Measurements from ENCODE around the gene HBB. TPM values are rescaled to one million over a fixed set of nuclear protein-coding genes. Genes with fewer than 3 reads are reported as not detected.
"Not testable (repeated sequence)": the region's sequence is repeated elsewhere in the genome, so short reads cannot be mapped to it uniquely, and the experiment has no call there.

HBB gene
- 100 to 1,000 TPM; 155 to 747 (median 736) TPM for polyA plus RNA-seq

DNA sequence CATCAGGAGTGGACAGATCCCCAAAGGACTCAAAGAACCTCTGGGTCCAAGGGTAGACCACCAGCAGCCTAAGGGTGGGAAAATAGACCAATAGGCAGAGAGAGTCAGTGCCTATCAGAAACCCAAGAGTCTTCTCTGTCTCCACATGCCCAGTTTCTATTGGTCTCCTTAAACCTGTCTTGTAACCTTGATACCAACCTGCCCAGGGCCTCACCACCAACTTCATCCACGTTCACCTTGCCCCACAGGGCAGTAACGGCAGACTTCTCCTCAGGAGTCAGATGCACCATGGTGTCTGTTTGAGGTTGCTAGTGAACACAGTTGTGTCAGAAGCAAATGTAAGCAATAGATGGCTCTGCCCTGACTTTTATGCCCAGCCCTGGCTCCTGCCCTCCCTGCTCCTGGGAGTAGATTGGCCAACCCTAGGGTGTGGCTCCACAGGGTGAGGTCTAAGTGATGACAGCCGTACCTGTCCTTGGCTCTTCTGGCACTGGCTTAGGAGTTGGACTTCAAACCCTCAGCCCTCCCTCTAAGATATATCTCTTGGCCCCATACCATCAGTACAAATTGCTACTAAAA, at the start of gene HBB:
Gene HBB, minus strand, starts transcription at position 340 of the 579 bp plus-strand sequence. Its CDS starts 50 bp downstream, at position 290.
- DNase-seq = no peak
- H3K36me3 Mint-ChIP-seq = no peaks in the 10 kb centered on the region
- H3K4me1 Mint-ChIP-seq = no peaks in the 10 kb centered on the region
- H3K27me3 Mint-ChIP-seq (ENCODE audit: low read depth in 3 of 3) = no peaks in the 10 kb centered on the region
- H3K9me3 Mint-ChIP-seq = peaks cover 0 to 4% (median 0%) of the 10 kb centered on the region in 6 donors
- no peak within 1 kb of the TSS for H3K4me3 Mint-ChIP-seq
- no peak within 1 kb of the TSS for H3K27ac Mint-ChIP-seq

DNA sequence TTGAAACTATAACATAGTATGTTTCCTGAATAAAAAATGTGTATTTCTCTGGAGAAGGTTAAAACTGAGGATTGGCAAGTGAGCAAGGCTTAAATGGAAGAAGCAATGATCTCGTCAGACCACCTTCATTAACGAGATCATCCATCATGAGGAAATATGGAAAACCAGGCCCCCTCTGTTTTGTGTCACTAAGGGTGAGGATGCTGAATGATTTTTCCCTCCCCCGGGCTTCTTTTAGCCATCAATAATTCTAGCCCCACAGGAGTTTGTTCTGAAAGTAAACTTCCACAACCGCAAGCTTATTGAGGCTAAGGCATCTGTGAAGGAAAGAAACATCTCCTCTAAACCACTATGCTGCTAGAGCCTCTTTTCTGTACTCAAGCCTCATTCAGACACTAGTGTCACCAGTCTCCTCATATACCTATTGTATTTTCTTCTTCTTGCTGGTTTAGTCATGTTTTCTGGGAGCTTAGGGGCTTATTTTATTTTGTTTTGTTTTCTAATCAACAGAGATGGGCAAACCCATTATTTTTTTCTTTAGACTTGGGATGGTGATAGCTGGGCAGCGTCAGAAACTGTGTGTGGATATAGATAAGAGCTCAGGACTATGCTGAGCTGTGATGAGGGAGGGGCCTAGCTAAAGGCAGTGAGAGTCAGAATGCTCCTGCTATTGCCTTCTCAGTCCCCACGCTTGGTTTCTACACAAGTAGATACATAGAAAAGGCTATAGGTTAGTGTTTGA, 48.7 kb upstream of the HBB start:
- H3K4me3 Mint-ChIP-seq = no peak overlapping the region
- no peak for DNase-seq
- no peaks in the 10 kb centered on the region for H3K36me3 Mint-ChIP-seq
- H3K27me3 Mint-ChIP-seq (ENCODE audit: low read depth in 3 of 3) = peaks cover 0 to under 1% (median 0%) of the 10 kb centered on the region in 3 donors
- H3K27ac Mint-ChIP-seq = no peak overlapping the region
- no peaks in the 10 kb centered on the region for H3K4me1 Mint-ChIP-seq
- H3K9me3 Mint-ChIP-seq = peaks cover 0 to 4% (median 0%) of the 10 kb centered on the region in 6 donors

DNA sequence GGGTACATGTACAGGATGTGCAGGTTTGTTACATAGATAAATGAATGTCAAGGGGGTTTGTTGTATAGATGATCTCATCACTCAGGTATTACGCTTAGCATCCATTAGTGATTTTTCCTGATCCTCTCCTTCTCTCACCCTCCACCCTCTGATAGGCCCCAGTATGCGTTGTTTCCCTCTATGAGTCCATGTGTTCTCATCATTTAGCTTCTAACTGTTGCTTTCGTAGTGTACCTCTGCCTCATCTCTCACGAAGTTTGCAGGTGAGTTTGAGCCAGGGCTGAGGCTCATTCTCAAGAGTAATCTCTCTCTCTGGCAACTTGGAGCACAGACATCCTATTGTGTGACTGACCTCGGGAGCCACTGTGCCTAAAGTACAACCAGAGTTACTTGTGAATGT, 47.5 kb upstream of the HBB start:
- Mint-ChIP-seq H3K27me3 (ENCODE audit: low read depth in 3 of 3) (no peaks in the 10 kb centered on the region), H3K4me1 (no peaks in the 10 kb centered on the region), H3K9me3 (peaks cover 0 to 4% (median 0%) of the 10 kb centered on the region in 6 donors), H3K36me3 (no peaks in the 10 kb centered on the region), H3K27ac (no peak overlapping the region), H3K4me3 (no peak overlapping the region)
- DNase-seq = no peak

DNA sequence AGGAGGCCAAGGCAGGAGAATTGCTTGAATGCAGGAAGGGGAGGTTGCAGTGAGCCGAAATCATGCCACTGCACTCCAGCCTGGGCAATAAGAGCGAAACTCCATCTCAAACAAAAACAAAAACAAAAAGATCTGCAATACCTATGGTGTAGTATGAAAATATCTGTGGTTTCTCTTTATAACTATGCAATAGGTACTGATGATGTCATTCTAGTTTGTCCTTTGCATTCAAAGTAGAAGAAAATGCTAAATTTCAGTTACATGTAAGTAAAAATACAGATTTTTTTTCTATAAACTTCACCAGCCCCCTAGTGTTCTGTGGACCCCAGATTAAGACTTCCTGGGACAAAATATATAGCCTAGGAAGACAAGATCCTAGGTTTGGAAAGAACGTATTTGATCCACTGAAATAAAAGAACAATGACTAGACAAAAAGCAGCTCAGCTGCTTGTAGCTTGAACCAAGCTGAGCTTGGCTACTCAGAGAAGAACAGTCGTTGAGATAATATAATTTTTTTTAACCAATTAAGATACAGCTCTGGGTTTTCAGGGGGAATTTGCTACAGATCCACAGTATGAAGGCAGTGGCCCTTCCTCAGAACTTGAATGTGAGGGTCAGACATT, 45.6 kb upstream of the HBB start:
- H3K4me3 Mint-ChIP-seq = no peak overlapping the region
- no peaks in the 10 kb centered on the region for H3K36me3 Mint-ChIP-seq
- H3K4me1 Mint-ChIP-seq = no peaks in the 10 kb centered on the region
- H3K9me3 Mint-ChIP-seq = peaks cover 0 to 3% (median 0%) of the 10 kb centered on the region in 6 donors
- no peak for DNase-seq
- no peak overlapping the region for H3K27ac Mint-ChIP-seq
- H3K27me3 Mint-ChIP-seq (ENCODE audit: low read depth in 3 of 3) = peaks cover 0 to 3% (median 0%) of the 10 kb centered on the region in 3 donors

DNA sequence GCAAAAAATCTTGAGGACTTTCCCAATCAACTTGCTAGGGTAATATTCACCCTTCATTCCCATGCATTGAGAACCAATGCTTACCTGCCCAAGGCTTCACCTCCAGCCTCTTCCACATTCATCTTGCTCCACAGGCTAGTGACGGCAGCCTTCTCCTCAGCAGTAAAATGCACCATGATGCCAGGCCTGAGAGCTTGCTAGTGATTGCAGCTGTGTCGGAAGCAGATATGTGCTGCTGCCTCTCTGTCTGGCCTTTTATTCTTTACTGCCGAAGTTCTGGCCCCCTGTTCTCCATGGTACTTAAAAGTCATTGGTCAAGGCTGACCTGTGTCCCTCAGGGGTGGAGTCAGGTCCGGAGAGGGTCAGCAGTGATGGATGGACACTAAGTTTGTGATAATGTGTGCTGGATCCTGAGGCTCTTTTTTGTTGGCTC, 42.9 kb upstream of the HBB start, which contains the start of gene HBE1:
Gene HBE1, minus strand, starts transcription at position 231 of the 433 bp plus-strand sequence. Its CDS starts 55 bp downstream, at position 176.
- H3K27ac Mint-ChIP-seq = no peak within 1 kb of the TSS
- H3K27me3 Mint-ChIP-seq (ENCODE audit: low read depth in 3 of 3) = peaks cover 0 to 3% (median 2%) of the 10 kb centered on the region in 3 donors
- H3K4me1 Mint-ChIP-seq = no peaks in the 10 kb centered on the region
- H3K9me3 Mint-ChIP-seq = peaks cover 0 to 1% (median 0%) of the 10 kb centered on the region in 6 donors
- no peak within 1 kb of the TSS for H3K4me3 Mint-ChIP-seq
- H3K36me3 Mint-ChIP-seq = no peaks in the 10 kb centered on the region
- no peak for DNase-seq

DNA sequence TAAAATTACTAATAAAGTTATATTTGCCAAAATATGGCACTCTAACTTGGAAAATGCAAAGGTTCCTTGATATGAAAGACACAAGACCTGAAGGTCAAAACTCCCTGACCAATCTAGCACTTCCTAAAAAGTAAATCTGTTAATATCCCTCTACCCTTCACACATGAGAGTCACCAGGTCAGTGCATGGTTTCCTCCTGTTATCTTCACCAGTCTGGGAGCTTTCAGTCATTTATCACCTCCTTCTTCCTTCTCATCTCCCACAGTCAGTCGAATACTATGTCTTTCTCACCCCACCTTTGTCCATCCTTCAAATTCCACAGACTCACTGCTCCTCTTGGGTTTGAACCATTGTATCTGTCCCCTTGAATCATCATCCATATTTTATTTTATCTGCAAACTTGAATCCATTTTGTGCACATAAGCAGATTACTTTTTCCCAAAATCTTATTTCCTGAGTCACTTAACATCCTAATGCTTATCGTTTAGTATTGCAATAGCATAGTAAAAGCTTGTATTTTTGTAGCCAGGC, 40.2 kb upstream of the HBB start:
- H3K27me3 Mint-ChIP-seq (ENCODE audit: low read depth in 3 of 3) = peaks cover 2 to 3% (median 2%) of the 10 kb centered on the region in 3 donors
- no peaks in the 10 kb centered on the region for H3K36me3 Mint-ChIP-seq
- H3K4me1 Mint-ChIP-seq = no peaks in the 10 kb centered on the region
- H3K9me3 Mint-ChIP-seq = peaks cover 0 to 2% (median 0%) of the 10 kb centered on the region in 6 donors
- no peak overlapping the region for H3K27ac Mint-ChIP-seq
- no peak for DNase-seq
- no peak overlapping the region for H3K4me3 Mint-ChIP-seq

DNA sequence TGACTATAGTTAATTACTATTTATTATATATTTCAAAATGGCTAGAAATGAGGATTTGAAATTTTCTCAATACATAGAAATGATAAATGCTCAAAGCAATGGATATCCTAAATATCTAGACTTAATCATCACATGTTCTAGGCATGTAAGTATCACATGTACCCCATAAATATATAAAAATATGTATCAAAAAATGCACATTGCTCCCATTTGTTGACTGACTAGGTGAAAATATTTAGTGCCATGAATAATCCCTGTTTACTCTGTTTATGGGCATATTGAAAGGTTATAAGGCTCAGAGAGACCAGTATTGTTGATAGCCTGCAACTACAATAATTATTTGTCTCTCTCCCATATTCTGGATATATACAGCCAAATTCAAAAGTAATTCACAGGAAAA, 39.7 kb upstream of the HBB start:
- no peak for DNase-seq
- Mint-ChIP-seq H3K9me3 (peaks cover 0 to 5% (median 0%) of the 10 kb centered on the region in 6 donors), H3K4me1 (no peaks in the 10 kb centered on the region), H3K27ac (no peak overlapping the region), H3K4me3 (no peak overlapping the region), H3K36me3 (no peaks in the 10 kb centered on the region), H3K27me3 (ENCODE audit: low read depth in 3 of 3) (peaks cover 2 to 3% (median 2%) of the 10 kb centered on the region in 3 donors)

DNA sequence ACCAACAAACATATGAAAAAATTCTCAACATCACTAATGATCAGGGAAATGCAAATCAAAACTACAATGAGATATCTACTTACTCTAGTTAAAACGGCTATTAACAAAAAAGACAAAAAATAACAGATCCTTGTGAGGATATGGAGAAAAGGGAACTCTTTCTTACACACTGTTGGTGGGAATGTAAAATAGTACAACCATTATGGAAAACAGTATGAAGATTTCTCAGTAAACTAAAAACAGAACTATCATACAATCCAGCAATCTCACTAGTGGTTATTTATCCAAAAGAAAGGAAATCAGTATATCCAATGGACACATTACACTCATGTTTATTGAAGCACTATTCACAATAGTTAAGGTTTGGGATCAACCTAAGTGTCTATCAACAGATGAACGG, 39.0 kb upstream of the HBB start:
- no peaks in the 10 kb centered on the region for H3K4me1 Mint-ChIP-seq
- peaks cover 0 to 5% (median 0%) of the 10 kb centered on the region in 6 donors for H3K9me3 Mint-ChIP-seq
- no peak for DNase-seq
- no peaks in the 10 kb centered on the region for H3K36me3 Mint-ChIP-seq
- peaks cover 2 to 3% (median 2%) of the 10 kb centered on the region in 3 donors for H3K27me3 Mint-ChIP-seq (ENCODE audit: low read depth in 3 of 3)
- H3K27ac Mint-ChIP-seq = no peak overlapping the region
- no peak overlapping the region for H3K4me3 Mint-ChIP-seq

DNA sequence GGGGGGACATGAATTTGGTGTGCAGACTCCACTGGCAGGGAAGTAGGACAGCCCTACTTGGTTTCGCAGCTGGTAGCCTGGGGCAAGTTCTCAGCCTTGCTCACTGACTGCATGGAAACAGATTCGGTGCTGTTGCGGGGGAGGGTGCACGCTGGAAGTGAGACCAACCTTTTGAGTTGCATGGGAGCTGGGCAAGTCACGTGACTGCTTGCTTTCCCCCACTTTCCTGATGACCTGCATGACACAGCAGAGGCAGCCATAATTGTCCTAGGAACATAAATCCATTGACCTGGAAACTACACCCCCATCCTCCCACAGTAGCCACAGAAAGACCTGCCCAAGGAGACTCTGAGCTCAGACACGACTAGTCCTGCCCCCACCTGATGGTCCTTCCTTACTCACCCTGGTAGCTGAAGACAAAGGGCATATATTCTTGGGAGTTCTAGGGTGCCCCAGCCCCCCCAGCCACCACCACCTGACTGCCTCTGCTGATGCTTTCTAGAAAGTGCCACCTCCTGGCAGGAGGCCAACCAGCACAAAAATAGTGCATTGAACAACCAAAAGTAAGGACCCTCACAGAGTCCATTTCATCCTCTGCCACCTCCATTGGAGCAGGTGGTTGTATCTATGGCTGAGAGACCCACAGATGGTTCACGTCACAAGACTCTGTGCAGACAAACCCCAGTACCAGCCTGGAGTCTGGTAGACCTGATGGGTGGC, 31.8 kb upstream of the HBB start:
- DNase-seq = no peak
- peaks cover 0 to 21% (median 3%) of the 10 kb centered on the region in 6 donors for H3K9me3 Mint-ChIP-seq
- peaks cover 0 to 2% (median 0%) of the 10 kb centered on the region in 3 donors for H3K27me3 Mint-ChIP-seq (ENCODE audit: low read depth in 3 of 3)
- H3K4me1 Mint-ChIP-seq = no peaks in the 10 kb centered on the region
- H3K4me3 Mint-ChIP-seq = no peak overlapping the region
- H3K36me3 Mint-ChIP-seq = no peaks in the 10 kb centered on the region
- no peak overlapping the region for H3K27ac Mint-ChIP-seq

DNA sequence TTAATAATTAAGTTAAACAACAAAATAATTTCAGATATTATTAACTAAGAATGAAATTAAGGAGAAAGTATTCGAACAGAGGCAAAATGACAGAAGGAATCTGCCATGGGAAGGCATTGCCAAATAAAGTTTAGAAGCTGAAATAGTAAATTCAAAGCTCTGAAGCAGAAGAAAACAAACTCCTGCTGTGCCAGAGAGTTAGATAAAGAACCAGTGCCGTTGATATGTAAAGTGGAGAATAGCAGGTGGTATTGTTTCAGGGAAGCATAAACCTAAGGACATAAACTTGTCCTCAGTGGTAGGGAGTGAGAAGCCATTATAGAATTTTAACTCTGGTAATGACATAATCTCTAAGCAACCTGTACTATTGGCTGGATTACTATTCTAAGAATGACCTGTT, 30.4 kb upstream of the HBB start:
- H3K27ac Mint-ChIP-seq = no peak overlapping the region
- no peaks in the 10 kb centered on the region for H3K36me3 Mint-ChIP-seq
- no peaks in the 10 kb centered on the region for H3K27me3 Mint-ChIP-seq (ENCODE audit: low read depth in 3 of 3)
- peaks cover 0 to 21% (median 5%) of the 10 kb centered on the region in 6 donors for H3K9me3 Mint-ChIP-seq
- H3K4me1 Mint-ChIP-seq = no peaks in the 10 kb centered on the region
- no peak for DNase-seq
- H3K4me3 Mint-ChIP-seq = no peak overlapping the region

DNA sequence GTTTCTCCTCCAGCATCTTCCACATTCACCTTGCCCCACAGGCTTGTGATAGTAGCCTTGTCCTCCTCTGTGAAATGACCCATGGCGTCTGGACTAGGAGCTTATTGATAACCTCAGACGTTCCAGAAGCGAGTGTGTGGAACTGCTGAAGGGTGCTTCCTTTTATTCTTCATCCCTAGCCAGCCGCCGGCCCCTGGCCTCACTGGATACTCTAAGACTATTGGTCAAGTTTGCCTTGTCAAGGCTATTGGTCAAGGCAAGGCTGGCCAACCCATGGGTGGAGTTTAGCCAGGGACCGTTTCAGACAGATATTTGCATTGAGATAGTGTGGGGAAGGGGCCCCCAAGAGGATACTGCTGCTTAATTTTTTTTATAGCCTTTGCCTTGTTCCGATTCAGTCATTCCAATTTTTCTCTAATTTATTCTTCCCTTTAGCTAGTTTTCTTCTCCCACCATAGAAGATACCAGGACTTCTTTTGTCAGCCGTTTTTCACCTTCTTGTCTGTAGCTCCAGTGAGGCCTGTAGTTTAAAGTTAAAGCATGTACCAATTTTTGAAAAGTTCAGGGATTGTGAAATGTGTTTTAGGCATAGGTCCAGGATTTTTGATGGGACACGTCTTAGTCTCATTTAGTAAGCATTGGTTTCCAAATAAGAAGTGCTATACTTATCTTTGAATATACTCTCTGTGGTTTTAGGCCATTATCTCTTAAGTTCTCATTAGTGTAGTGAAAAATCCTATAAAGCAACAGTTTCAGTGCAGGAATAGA, 28.0 kb upstream of the HBB start, which contains the start of gene HBG2:
Gene HBG2, minus strand, starts transcription at position 136 of the 768 bp plus-strand sequence. Its CDS starts 53 bp downstream, at position 83.
- peaks cover 0 to 13% (median 4%) of the 10 kb centered on the region in 6 donors for H3K9me3 Mint-ChIP-seq
- not testable (repeated sequence) for H3K4me3 Mint-ChIP-seq; H3K4me1 Mint-ChIP-seq; H3K27ac Mint-ChIP-seq; DNase-seq; H3K27me3 Mint-ChIP-seq (ENCODE audit: low read depth in 3 of 3); H3K36me3 Mint-ChIP-seq

DNA sequence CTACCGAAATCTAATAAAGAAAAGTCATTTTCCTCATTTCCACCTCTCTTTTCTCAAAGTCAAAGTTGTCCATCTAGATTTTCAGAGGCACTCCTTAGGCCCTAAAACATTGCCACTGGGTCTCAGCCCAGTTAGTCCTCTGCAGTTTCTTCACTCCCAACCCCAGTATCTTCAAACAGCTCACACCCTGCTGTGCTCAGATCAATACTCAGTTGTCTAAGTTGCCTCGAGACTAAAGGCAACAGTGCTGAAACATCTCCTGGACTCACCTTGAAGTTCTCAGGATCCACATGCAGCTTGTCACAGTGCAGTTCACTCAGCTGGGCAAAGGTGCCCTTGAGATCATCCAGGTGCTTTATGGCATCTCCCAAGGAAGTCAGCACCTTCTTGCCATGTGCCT, 27.2 kb upstream of the HBB start:
- H3K4me3 Mint-ChIP-seq; H3K27ac Mint-ChIP-seq; H3K36me3 Mint-ChIP-seq; H3K27me3 Mint-ChIP-seq (ENCODE audit: low read depth in 3 of 3); H3K4me1 Mint-ChIP-seq; DNase-seq; H3K9me3 Mint-ChIP-seq: not testable (repeated sequence)

DNA sequence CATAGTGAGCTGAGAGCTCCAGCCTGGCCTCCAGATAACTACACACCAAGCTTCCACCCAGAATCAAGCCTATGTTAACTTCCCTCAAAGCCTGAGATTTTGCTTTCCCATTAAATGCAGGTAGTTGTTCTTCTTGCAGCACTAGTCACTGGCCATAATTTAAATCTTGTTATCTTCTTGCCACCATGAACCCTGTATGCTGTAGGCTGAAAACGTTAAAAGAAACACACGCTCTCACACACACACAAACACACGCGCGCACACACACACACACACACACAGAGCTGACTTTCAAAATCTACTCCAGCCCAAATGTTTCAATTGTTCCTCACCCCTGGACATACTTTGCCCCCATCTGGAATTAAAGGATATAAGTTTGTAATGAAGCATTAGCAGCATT, 26.6 kb upstream of the HBB start:
- H3K9me3 Mint-ChIP-seq; H3K4me3 Mint-ChIP-seq; H3K36me3 Mint-ChIP-seq; DNase-seq; H3K27me3 Mint-ChIP-seq (ENCODE audit: low read depth in 3 of 3); H3K4me1 Mint-ChIP-seq; H3K27ac Mint-ChIP-seq: not testable (repeated sequence)

Data from immature natural killer cell (primary cell).